ENCODE measurements around the gene RGS3. TPM values are rescaled to one million over a fixed set of nuclear protein-coding genes. Genes with fewer than 3 reads are reported as not detected.

The RGS3 gene
- total and polyA plus RNA-seq, 2 experiments from 2014 or later, result 44.5 to 48.6 TPM

DNA sequence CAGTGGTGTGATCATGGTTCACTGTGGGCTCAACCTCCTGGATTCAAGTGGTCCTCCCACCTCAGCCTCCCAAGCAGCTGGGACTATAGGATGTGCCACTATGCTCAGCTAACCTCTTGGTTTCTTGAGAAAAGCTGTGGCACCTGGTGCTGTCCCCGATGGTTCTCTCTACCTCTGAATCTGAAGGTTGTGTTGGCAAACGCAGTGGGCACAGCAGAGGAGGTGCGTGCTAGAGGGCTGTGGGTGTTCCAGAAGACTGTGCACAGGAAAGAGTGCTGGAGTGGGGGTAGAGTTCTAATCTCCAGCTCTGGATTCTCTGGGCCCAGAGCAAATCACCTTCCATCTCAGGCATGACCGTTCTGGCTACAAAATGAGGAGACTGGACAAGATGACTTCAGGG, 12.5 kb downstream of the RGS3 start:
- no peaks in the 10 kb centered on the region for H3K27me3 ChIP-seq (replicated peaks; ENCODE audit: insufficient read depth)
- WGBS, 2 experiments (ENCODE audit: low coverage in 1 of 2, low lambda C conversion rate in 2 of 2, missing lambda C conversion rate in 2 of 2), result 94 to 98% methylated on average over 4 of the region's 4 CpGs
- no peak for TF ChIP-seq EZH2phosphoT487 (IDR thresholded peaks at IDR 0.05; ENCODE audit: insufficient read depth, low read depth)
- no peak for TF ChIP-seq EZH2 (IDR thresholded peaks at IDR 0.05; ENCODE audit: insufficient read depth, poor library complexity, severe bottlenecking)
- no peak overlapping the region for H3K4me3 ChIP-seq
- in situ Hi-C loops (cut with MboI), result no loop called here
- H4K20me1 ChIP-seq (ENCODE audit: insufficient read depth), result no peaks in the 10 kb centered on the region
- H3K27ac ChIP-seq, result no peak overlapping the region
- DNase-seq, result no peak
- no peaks in the 10 kb centered on the region for H3F3A ChIP-seq (ENCODE audit: insufficient read depth)
- no peak overlapping the region for H3K9ac ChIP-seq
- no peaks in the 10 kb centered on the region for H3K9me2 ChIP-seq (ENCODE audit: insufficient read depth)
- no peak overlapping the region for H3K4me2 ChIP-seq (ENCODE audit: unreplicated experiment)
- H3K36me3 ChIP-seq (ENCODE audit: low read depth), result no peaks in the 10 kb centered on the region
- no peaks in the 10 kb centered on the region for H3K9me3 ChIP-seq (ENCODE audit: low read depth)
- H3K79me2 ChIP-seq (ENCODE audit: insufficient read depth), result no peaks in the 10 kb centered on the region
- no peaks in the 10 kb centered on the region for H3K4me1 ChIP-seq (ENCODE audit: insufficient read depth)
- H2AFZ ChIP-seq, result no peak overlapping the region

DNA sequence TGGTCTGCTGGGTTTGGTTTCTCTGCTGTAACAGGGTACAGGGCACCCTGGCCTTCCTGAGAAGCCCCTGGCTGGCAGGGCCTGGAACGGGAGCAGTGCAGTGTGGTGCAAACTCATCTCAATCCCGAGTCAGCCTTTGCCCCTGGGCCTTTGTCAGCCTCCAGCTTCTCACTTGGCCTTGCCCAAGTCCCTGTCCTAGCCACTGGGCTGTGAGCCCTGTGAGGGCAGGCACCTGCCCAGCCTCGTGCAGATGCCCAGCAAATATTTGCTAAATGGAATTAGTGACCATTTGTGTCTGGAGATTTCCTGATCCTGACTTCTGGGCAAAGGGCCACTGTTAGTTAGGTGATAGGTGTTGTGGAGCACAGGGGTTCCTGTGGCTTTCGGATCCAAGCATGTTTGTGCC, 13.0 kb downstream of the RGS3 start:
- TF ChIP-seq EZH2phosphoT487 (IDR thresholded peaks at IDR 0.05; ENCODE audit: insufficient read depth, low read depth) (no peak), EZH2 (IDR thresholded peaks at IDR 0.05; ENCODE audit: insufficient read depth, poor library complexity, severe bottlenecking) (no peak)
- H3K9me2 ChIP-seq (ENCODE audit: insufficient read depth), result no peaks in the 10 kb centered on the region
- no peaks in the 10 kb centered on the region for H3K79me2 ChIP-seq (ENCODE audit: insufficient read depth)
- no peak overlapping the region for H3K9ac ChIP-seq
- H3K27ac ChIP-seq, result no peak overlapping the region
- no peak overlapping the region for H3K4me3 ChIP-seq
- H3K4me1 ChIP-seq (ENCODE audit: insufficient read depth), result no peaks in the 10 kb centered on the region
- no peak overlapping the region for H3K4me2 ChIP-seq (ENCODE audit: unreplicated experiment)
- 69 to 78% methylated on average over 4 of the region's 4 CpGs for WGBS, 2 experiments (ENCODE audit: low coverage in 1 of 2, low lambda C conversion rate in 2 of 2, missing lambda C conversion rate in 2 of 2)
- no peak for DNase-seq
- H4K20me1 ChIP-seq (ENCODE audit: insufficient read depth), result no peaks in the 10 kb centered on the region
- no peak overlapping the region for H2AFZ ChIP-seq
- H3K36me3 ChIP-seq (ENCODE audit: low read depth), result no peaks in the 10 kb centered on the region
- no peaks in the 10 kb centered on the region for H3F3A ChIP-seq (ENCODE audit: insufficient read depth)
- H3K9me3 ChIP-seq (ENCODE audit: low read depth), result no peaks in the 10 kb centered on the region
- in situ Hi-C loops (cut with MboI), result no loop called here
- H3K27me3 ChIP-seq (replicated peaks; ENCODE audit: insufficient read depth), result no peaks in the 10 kb centered on the region

DNA sequence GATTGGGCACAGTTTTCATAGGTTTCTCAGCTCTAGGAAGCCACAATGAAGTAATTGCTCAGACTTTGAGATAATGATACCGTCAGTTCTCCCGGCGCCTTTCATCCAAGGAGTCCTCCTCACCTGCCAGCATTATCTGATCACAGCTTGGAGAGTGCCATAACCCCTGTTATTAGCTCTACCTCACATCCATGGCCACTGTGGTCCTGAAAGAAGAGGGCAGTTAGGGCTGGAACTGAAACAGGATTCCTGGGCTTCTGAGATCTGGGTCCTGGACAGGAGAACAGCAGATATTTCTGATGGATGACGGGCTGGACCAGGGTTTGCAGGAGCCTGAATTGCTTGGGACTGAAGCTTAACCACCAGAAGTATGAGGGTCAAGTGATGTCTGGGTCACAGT, 13.5 kb downstream of the RGS3 start:
- Histone ChIP-seq H2AFZ (no peak overlapping the region), H3K79me2 (ENCODE audit: insufficient read depth) (no peaks in the 10 kb centered on the region), H3K36me3 (ENCODE audit: low read depth) (no peaks in the 10 kb centered on the region), H3K4me2 (ENCODE audit: unreplicated experiment) (no peak overlapping the region), H3F3A (ENCODE audit: insufficient read depth) (no peaks in the 10 kb centered on the region), H3K9ac (no peak overlapping the region), H3K27ac (no peak overlapping the region), H3K27me3 (replicated peaks; ENCODE audit: insufficient read depth) (no peaks in the 10 kb centered on the region), H3K9me3 (ENCODE audit: low read depth) (no peaks in the 10 kb centered on the region), H3K9me2 (ENCODE audit: insufficient read depth) (no peaks in the 10 kb centered on the region), H3K4me3 (no peak overlapping the region), H3K4me1 (ENCODE audit: insufficient read depth) (no peaks in the 10 kb centered on the region), H4K20me1 (ENCODE audit: insufficient read depth) (no peaks in the 10 kb centered on the region)
- DNase-seq, result no peak
- in situ Hi-C loops (cut with MboI), result no loop called here
- 97 to 98% methylated on average over 4 of the region's 4 CpGs for WGBS, 2 experiments (ENCODE audit: low coverage in 1 of 2, low lambda C conversion rate in 2 of 2, missing lambda C conversion rate in 2 of 2)
- TF ChIP-seq EZH2 (IDR thresholded peaks at IDR 0.05; ENCODE audit: insufficient read depth, poor library complexity, severe bottlenecking) (no peak), EZH2phosphoT487 (IDR thresholded peaks at IDR 0.05; ENCODE audit: insufficient read depth, low read depth) (no peak)

DNA sequence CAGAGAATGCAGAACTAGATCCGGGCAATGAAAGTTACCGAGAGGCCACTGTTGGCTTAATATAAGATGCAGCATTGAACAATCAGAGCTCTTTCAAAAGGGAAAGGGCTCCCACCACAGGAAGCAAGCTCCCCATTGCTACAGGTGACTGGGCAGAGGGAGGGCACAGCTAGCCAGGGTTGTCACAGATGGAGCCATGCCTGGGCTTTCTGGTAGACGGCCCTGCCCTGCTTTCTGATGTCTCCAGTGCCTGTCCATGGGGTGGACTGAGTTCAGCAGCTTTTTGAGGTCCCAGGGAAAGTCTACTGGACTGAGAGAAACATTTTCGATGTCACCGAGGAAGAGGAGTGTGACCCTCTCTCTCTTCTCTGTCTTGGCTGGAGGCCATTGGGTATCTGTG, 14.1 kb downstream of the RGS3 start:
- Histone ChIP-seq H3K4me1 (ENCODE audit: insufficient read depth) (no peaks in the 10 kb centered on the region), H3K9me2 (ENCODE audit: insufficient read depth) (no peaks in the 10 kb centered on the region), H3K4me2 (ENCODE audit: unreplicated experiment) (no peak overlapping the region), H3K79me2 (ENCODE audit: insufficient read depth) (no peaks in the 10 kb centered on the region), H3K27ac (no peak overlapping the region), H3K9me3 (ENCODE audit: low read depth) (no peaks in the 10 kb centered on the region), H3K4me3 (no peak overlapping the region), H3F3A (ENCODE audit: insufficient read depth) (no peaks in the 10 kb centered on the region), H3K27me3 (replicated peaks; ENCODE audit: insufficient read depth) (no peaks in the 10 kb centered on the region), H2AFZ (no peak overlapping the region), H4K20me1 (ENCODE audit: insufficient read depth) (no peaks in the 10 kb centered on the region), H3K36me3 (ENCODE audit: low read depth) (no peaks in the 10 kb centered on the region), H3K9ac (no peak overlapping the region)
- in situ Hi-C loops (cut with MboI), result no loop called here
- WGBS, 2 experiments (ENCODE audit: low coverage in 1 of 2, low lambda C conversion rate in 2 of 2, missing lambda C conversion rate in 2 of 2), result 75 to 80% methylated on average over 5 of the region's 5 CpGs
- DNase-seq, result no peak
- TF ChIP-seq EZH2phosphoT487 (IDR thresholded peaks at IDR 0.05; ENCODE audit: insufficient read depth, low read depth), result no peak
- no peak for TF ChIP-seq EZH2 (IDR thresholded peaks at IDR 0.05; ENCODE audit: insufficient read depth, poor library complexity, severe bottlenecking)

DNA sequence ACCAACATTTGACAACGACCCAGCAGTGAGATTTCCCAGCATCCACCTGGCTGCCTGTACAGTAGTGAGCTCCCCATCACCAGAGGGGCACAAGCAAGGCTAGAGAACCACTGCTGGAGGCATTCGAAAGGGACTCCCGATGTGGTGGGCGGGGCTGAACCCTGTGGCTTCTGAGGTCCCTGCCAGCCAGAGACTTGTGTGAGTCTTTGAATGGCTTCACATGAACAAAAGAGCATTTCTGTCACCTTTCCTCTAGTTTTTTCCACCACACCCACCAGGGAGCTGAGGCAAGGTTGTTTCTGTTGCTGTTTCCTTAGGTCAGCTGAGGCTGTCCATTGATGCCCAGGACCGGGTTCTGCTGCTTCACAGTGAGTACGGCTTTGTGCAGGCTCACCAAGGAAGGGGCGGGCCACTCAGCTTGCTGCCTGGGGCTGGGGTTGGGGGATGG, 15.7 kb downstream of the RGS3 start:
- Histone ChIP-seq H3K36me3 (ENCODE audit: low read depth) (no peaks in the 10 kb centered on the region), H3K9ac (no peak overlapping the region), H3K4me1 (ENCODE audit: insufficient read depth) (no peaks in the 10 kb centered on the region), H3F3A (ENCODE audit: insufficient read depth) (no peaks in the 10 kb centered on the region), H3K27me3 (replicated peaks; ENCODE audit: insufficient read depth) (no peaks in the 10 kb centered on the region), H3K27ac (no peak overlapping the region), H3K4me2 (ENCODE audit: unreplicated experiment) (no peak overlapping the region), H4K20me1 (ENCODE audit: insufficient read depth) (no peaks in the 10 kb centered on the region), H3K9me3 (ENCODE audit: low read depth) (no peaks in the 10 kb centered on the region), H3K4me3 (no peak overlapping the region), H3K9me2 (ENCODE audit: insufficient read depth) (no peaks in the 10 kb centered on the region), H2AFZ (no peak overlapping the region), H3K79me2 (ENCODE audit: insufficient read depth) (no peaks in the 10 kb centered on the region)
- in situ Hi-C loops (cut with MboI), result no loop called here
- no peak for DNase-seq
- TF ChIP-seq EZH2phosphoT487 (IDR thresholded peaks at IDR 0.05; ENCODE audit: insufficient read depth, low read depth) (no peak), EZH2 (IDR thresholded peaks at IDR 0.05; ENCODE audit: insufficient read depth, poor library complexity, severe bottlenecking) (no peak)
- 53 to 61% methylated on average over 7 of the region's 7 CpGs for WGBS, 2 experiments (ENCODE audit: low coverage in 1 of 2, low lambda C conversion rate in 2 of 2, missing lambda C conversion rate in 2 of 2)

Data from GM23248 (cell line).